ENCODE data around the gene CHIT1.

GRCh38 chr1:203187304-203187685 lies 42.2 kb downstream of the CHIT1 start:
- TF ChIP-seq CTCF (conservative IDR thresholded peaks at IDR 0.05): no peak
- TF ChIP-seq ZFX (IDR thresholded peaks at IDR 0.05): no peak

All from C4-2B (cell line).